ENCODE data around the gene PGM2. TPM values are rescaled to one million over a fixed set of nuclear protein-coding genes. Genes with fewer than 3 reads are reported as not detected.

The PGM2 gene
- total RNA-seq, 1 experiment from 2014 or later = 28.6 TPM

DNA sequence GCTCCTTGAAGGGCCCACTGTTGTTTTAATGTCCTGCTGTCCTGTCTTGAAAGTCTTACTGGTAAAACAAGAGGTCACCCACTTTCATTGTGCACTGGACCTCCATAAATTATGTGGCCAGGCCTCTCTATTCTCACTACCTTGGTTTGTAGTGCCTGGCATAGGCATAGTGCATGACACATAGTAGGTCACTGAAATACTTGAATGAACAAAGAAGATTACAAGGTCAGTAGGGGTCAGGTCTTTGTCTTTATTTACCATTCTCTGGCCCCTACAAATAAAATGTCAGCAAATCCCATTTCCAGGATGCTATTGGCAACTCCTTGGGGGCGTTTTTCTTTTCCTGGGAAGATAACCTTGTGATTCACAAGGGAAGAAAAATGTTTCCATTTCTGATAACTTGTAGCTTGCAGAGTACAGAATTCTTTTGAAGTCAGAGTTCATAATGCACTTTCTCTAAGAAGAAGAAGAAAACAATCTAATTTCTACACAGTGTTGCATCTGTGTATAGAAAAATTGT lies 1.4 kb downstream of the PGM2 start:
- Histone ChIP-seq H3K36me3 (ENCODE audit: low read depth, low read length) (peaks cover 7% of the 10 kb centered on the region; the same call in 1 of the 2 replicates), H3K4me3 (ENCODE audit: low read length) (peak overlapping the region; percentile 98), H3K9ac (ENCODE audit: low read length) (peak overlapping the region; percentile 69; the same call in 1 of the 2 replicates), H3K4me1 (ENCODE audit: insufficient read depth, low read length) (peaks cover 16% of the 10 kb centered on the region), H3F3A (ENCODE audit: low read length, unreplicated experiment) (no peaks in the 10 kb centered on the region), H3K79me2 (ENCODE audit: low read length) (peaks cover 30% of the 10 kb centered on the region), H3K9me3 (ENCODE audit: low read length) (no peaks in the 10 kb centered on the region), H2AFZ (ENCODE audit: low read length) (0 out of 2 replicates have a peak overlapping the region, but pooled peaks have one; percentile 86), H3K27me3 (ENCODE audit: low read length) (no peaks in the 10 kb centered on the region), H3K27ac (ENCODE audit: low read length) (no peak overlapping the region), H4K20me1 (ENCODE audit: low read length) (no peaks in the 10 kb centered on the region), H3K9me2 (replicated peaks; ENCODE audit: low read length) (no peaks in the 10 kb centered on the region), H3K4me2 (ENCODE audit: low read length) (peak overlapping the region; percentile 96)
- BruUV-seq (replicated peaks) = TSS peak; percentile 40
- intact Hi-C loops (cut with micrococcal nuclease) = loop anchor here (2.0 to 5.0 kb wide), 2 partner anchors 63 to 209 kb away; partner anchors contain the start of gene TBC1D1
- CTCF ChIA-PET = no interaction called here
- no peak for DNase-seq
- no peak for ATAC-seq
- no peak for TF ChIP-seq EZH2phosphoT487 (IDR thresholded peaks at IDR 0.05; ENCODE audit: borderline replicate concordance, low read length)
- no peak for TF ChIP-seq CTCF (conservative IDR thresholded peaks at IDR 0.05; ENCODE audit: low read depth, low read length)
- no peak for TF ChIP-seq EZH2 (IDR thresholded peaks at IDR 0.05; ENCODE audit: low read length, unreplicated experiment)
- POLR2A ChIA-PET (ENCODE audit: unreplicated experiment) = interaction anchor here (0.7 kb wide), 1 partner anchor 179 kb away, joined by 3 read pairs; no protein-coding TSS in a partner anchor

GRCh38 chr4:37828843-37829242 lies 2.4 kb downstream of the PGM2 start:
- H3K4me3 ChIP-seq (ENCODE audit: low read length) = peak overlapping the region; percentile 98; the same call in 1 of the 2 replicates
- peaks cover 30% of the 10 kb centered on the region for H3K79me2 ChIP-seq (ENCODE audit: low read length)
- no peaks in the 10 kb centered on the region for H3K27me3 ChIP-seq (ENCODE audit: low read length)
- H3K9me3 ChIP-seq (ENCODE audit: low read length) = no peaks in the 10 kb centered on the region
- peaks cover 7% of the 10 kb centered on the region; the same call in 1 of the 2 replicates for H3K36me3 ChIP-seq (ENCODE audit: low read depth, low read length)
- intact Hi-C loops (cut with micrococcal nuclease) = loop anchor here (5.0 kb wide), 1 partner anchor 208 kb away; no protein-coding TSS in a partner anchor
- H3K9me2 ChIP-seq (replicated peaks; ENCODE audit: low read length) = no peaks in the 10 kb centered on the region
- ChIA-PET CTCF (no interaction called here), POLR2A (ENCODE audit: unreplicated experiment) (no interaction called here)
- no peak for ATAC-seq
- H3F3A ChIP-seq (ENCODE audit: low read length, unreplicated experiment) = no peaks in the 10 kb centered on the region
- H3K27ac ChIP-seq (ENCODE audit: low read length) = no peak overlapping the region
- H3K4me2 ChIP-seq (ENCODE audit: low read length) = peak overlapping the region; percentile 96
- BruUV-seq (replicated peaks) = no TSS peak
- no peak for DNase-seq
- no peaks in the 10 kb centered on the region for H4K20me1 ChIP-seq (ENCODE audit: low read length)
- TF ChIP-seq CTCF (conservative IDR thresholded peaks at IDR 0.05; ENCODE audit: low read depth, low read length) = no peak
- no peak for TF ChIP-seq EZH2phosphoT487 (IDR thresholded peaks at IDR 0.05; ENCODE audit: borderline replicate concordance, low read length)
- TF ChIP-seq EZH2 (IDR thresholded peaks at IDR 0.05; ENCODE audit: low read length, unreplicated experiment) = no peak
- H2AFZ ChIP-seq (ENCODE audit: low read length) = no peak overlapping the region
- no peak overlapping the region for H3K9ac ChIP-seq (ENCODE audit: low read length)
- peaks cover 16% of the 10 kb centered on the region for H3K4me1 ChIP-seq (ENCODE audit: insufficient read depth, low read length)

GRCh38 chr4:37830640-37831039 lies 4.2 kb downstream of the PGM2 start:
- Histone ChIP-seq H3K4me3 (ENCODE audit: low read length) (no peak overlapping the region), H3K27ac (ENCODE audit: low read length) (no peak overlapping the region), H4K20me1 (ENCODE audit: low read length) (no peaks in the 10 kb centered on the region), H3K9ac (ENCODE audit: low read length) (no peak overlapping the region), H3K4me2 (ENCODE audit: low read length) (no peak overlapping the region), H3K4me1 (ENCODE audit: insufficient read depth, low read length) (peaks cover 16% of the 10 kb centered on the region), H3F3A (ENCODE audit: low read length, unreplicated experiment) (no peaks in the 10 kb centered on the region), H3K79me2 (ENCODE audit: low read length) (peaks cover 30% of the 10 kb centered on the region), H3K27me3 (ENCODE audit: low read length) (no peaks in the 10 kb centered on the region), H3K36me3 (ENCODE audit: low read depth, low read length) (peaks cover 7% of the 10 kb centered on the region; the same call in 1 of the 2 replicates), H2AFZ (ENCODE audit: low read length) (no peak overlapping the region), H3K9me2 (replicated peaks; ENCODE audit: low read length) (no peaks in the 10 kb centered on the region), H3K9me3 (ENCODE audit: low read length) (no peaks in the 10 kb centered on the region)
- intact Hi-C loops (cut with micrococcal nuclease) = no loop called here
- no peak for DNase-seq
- no peak for TF ChIP-seq EZH2 (IDR thresholded peaks at IDR 0.05; ENCODE audit: low read length, unreplicated experiment)
- ATAC-seq = no peak
- ChIA-PET POLR2A (ENCODE audit: unreplicated experiment) (no interaction called here), CTCF (no interaction called here)
- BruUV-seq (replicated peaks) = no TSS peak
